Measurements from ENCODE around the gene TCEA3. TPM values are rescaled to one million over a fixed set of nuclear protein-coding genes. Genes with fewer than 3 reads are reported as not detected.

The TCEA3 gene
- total and polyA plus RNA-seq, 2 donors (not counting 3 experiments of a cell fraction or from before 2014, with no cell fraction given): 1.5 to 3.7 TPM

GRCh38 chr1:23441446-23442148 is 17.0 kb upstream of the TCEA3 start:
- H3K9me1 ChIP-seq (replicated peaks; ENCODE audit: control insufficient read depth, extremely low read depth, insufficient read depth, low read length): no peaks in the 10 kb centered on the region
- no TSS peak for BruUV-seq (replicated peaks)
- ChIA-PET CTCF (interaction anchor here (1.0 to 2.1 kb wide), 3 partner anchors 15 to 55 kb away, joined by 3 to 8 read pairs (median 6); no protein-coding TSS in a partner anchor), POLR2A (no interaction called here)
- H3K79me2 ChIP-seq (ENCODE audit: control insufficient read depth, insufficient read depth, low read length): no peaks in the 10 kb centered on the region
- no peaks in the 10 kb centered on the region for H3K9me3 ChIP-seq (replicated peaks; ENCODE audit: control insufficient read depth, insufficient read depth, low read length)
- H3K4me1 ChIP-seq (ENCODE audit: control insufficient read depth, extremely low read depth, insufficient read depth, low read length): no peaks in the 10 kb centered on the region
- H3K27ac ChIP-seq (ENCODE audit: insufficient read depth, low read depth, low read length): no peak overlapping the region
- dilution Hi-C loops (cut with MboI; ENCODE audit: extremely low pct_ligation_motif_present, low sequenced_read_pairs) (no loop called here), intact Hi-C loops (cut with micrococcal nuclease) (no loop called here)
- no peaks in the 10 kb centered on the region for H4K20me1 ChIP-seq (replicated peaks; ENCODE audit: control insufficient read depth, extremely low read depth, insufficient read depth, low read length)
- H3K9ac ChIP-seq (replicated peaks; ENCODE audit: extremely low read depth, insufficient read depth, low read length): no peak overlapping the region
- DNase-seq (ENCODE audit: low read depth, low spot score) (no peak), FAIRE-seq (no peak)
- TF ChIP-seq FOS (IDR thresholded peaks at IDR 0.05; ENCODE audit: borderline replicate concordance, insufficient read depth, low read length): no peak
- H2AFZ ChIP-seq (ENCODE audit: low read depth, low read length): no peak overlapping the region
- H3K27me3 ChIP-seq (ENCODE audit: control insufficient read depth in 2 of 2, insufficient read depth in 2 of 2, low read length in 2 of 2): no peaks in the 10 kb centered on the region
- H3K36me3 ChIP-seq (ENCODE audit: control insufficient read depth in 2 of 2, extremely low read depth in 1 of 2, insufficient read depth in 2 of 2, low read length in 2 of 2): no peaks in the 10 kb centered on the region
- no peak overlapping the region for H3K4me2 ChIP-seq (ENCODE audit: insufficient read depth, low read length)
- no peak overlapping the region for H3K4me3 ChIP-seq (replicated peaks in 1 of 3; ENCODE audit: insufficient read depth in 1 of 3, low read depth in 1 of 3, low read length in 3 of 3)

GRCh38 chr1:23438545-23438944 is 14.0 kb upstream of the TCEA3 start:
- Histone ChIP-seq H2AFZ (ENCODE audit: low read depth, low read length) (no peak overlapping the region), H3K4me3 (replicated peaks in 1 of 3; ENCODE audit: insufficient read depth in 1 of 3, low read depth in 1 of 3, low read length in 3 of 3) (no peak overlapping the region), H3K27me3 (ENCODE audit: control insufficient read depth in 2 of 2, insufficient read depth in 2 of 2, low read length in 2 of 2) (no peaks in the 10 kb centered on the region), H4K20me1 (replicated peaks; ENCODE audit: control insufficient read depth, extremely low read depth, insufficient read depth, low read length) (no peaks in the 10 kb centered on the region), H3K27ac (ENCODE audit: insufficient read depth, low read depth, low read length) (no peak overlapping the region), H3K9me3 (replicated peaks; ENCODE audit: control insufficient read depth, insufficient read depth, low read length) (no peaks in the 10 kb centered on the region), H3K79me2 (ENCODE audit: control insufficient read depth, insufficient read depth, low read length) (no peaks in the 10 kb centered on the region), H3K9ac (replicated peaks; ENCODE audit: extremely low read depth, insufficient read depth, low read length) (no peak overlapping the region), H3K36me3 (ENCODE audit: control insufficient read depth in 2 of 2, extremely low read depth in 1 of 2, insufficient read depth in 2 of 2, low read length in 2 of 2) (no peaks in the 10 kb centered on the region), H3K4me2 (ENCODE audit: insufficient read depth, low read length) (no peak overlapping the region), H3K4me1 (ENCODE audit: control insufficient read depth, extremely low read depth, insufficient read depth, low read length) (no peaks in the 10 kb centered on the region), H3K9me1 (replicated peaks; ENCODE audit: control insufficient read depth, extremely low read depth, insufficient read depth, low read length) (no peaks in the 10 kb centered on the region)
- ChIA-PET CTCF (no interaction called here), POLR2A (no interaction called here)
- BruUV-seq (replicated peaks): no TSS peak
- DNase-seq (ENCODE audit: low read depth, low spot score) (no peak), FAIRE-seq (no peak)
- TF ChIP-seq MAX (IDR thresholded peaks at IDR 0.05; ENCODE audit: insufficient read depth, insufficient read length): no peak
- no peak for TF ChIP-seq GATA2 (IDR thresholded peaks at IDR 0.05; ENCODE audit: insufficient read depth, insufficient read length, low read depth, low read length)
- no peak for TF ChIP-seq MYC (IDR thresholded peaks at IDR 0.05; ENCODE audit: low read depth, low read length)
- TF ChIP-seq, protein P1, sequence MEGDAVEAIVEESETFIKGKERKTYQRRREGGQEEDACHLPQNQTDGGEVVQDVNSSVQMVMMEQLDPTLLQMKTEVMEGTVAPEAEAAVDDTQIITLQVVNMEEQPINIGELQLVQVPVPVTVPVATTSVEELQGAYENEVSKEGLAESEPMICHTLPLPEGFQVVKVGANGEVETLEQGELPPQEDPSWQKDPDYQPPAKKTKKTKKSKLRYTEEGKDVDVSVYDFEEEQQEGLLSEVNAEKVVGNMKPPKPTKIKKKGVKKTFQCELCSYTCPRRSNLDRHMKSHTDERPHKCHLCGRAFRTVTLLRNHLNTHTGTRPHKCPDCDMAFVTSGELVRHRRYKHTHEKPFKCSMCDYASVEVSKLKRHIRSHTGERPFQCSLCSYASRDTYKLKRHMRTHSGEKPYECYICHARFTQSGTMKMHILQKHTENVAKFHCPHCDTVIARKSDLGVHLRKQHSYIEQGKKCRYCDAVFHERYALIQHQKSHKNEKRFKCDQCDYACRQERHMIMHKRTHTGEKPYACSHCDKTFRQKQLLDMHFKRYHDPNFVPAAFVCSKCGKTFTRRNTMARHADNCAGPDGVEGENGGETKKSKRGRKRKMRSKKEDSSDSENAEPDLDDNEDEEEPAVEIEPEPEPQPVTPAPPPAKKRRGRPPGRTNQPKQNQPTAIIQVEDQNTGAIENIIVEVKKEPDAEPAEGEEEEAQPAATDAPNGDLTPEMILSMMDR (IDR thresholded peaks at IDR 0.05; ENCODE audit: extremely low read depth in 1 of 2, insufficient read depth in 1 of 2, low read depth in 1 of 2, low read length in 2 of 2): no peak
- TF ChIP-seq POLR2A (IDR thresholded peaks at IDR 0.05; ENCODE audit: low read depth, low read length): no peak
- TF ChIP-seq FOS (IDR thresholded peaks at IDR 0.05; ENCODE audit: borderline replicate concordance, insufficient read depth, low read length): no peak
- no peak for TF ChIP-seq JUN (IDR thresholded peaks at IDR 0.05; ENCODE audit: borderline replicate concordance, insufficient read depth, insufficient read length, low read depth)
- no peak for TF ChIP-seq POLR2AphosphoS5 (IDR thresholded peaks at IDR 0.05; ENCODE audit: insufficient read depth, low read depth, low read length)
- no peak for TF ChIP-seq EZH2 (IDR thresholded peaks at IDR 0.05; ENCODE audit: borderline replicate concordance, low read depth, low read length, severe bottlenecking)
- intact Hi-C loops (cut with micrococcal nuclease): no loop called here
- dilution Hi-C loops (cut with MboI; ENCODE audit: extremely low pct_ligation_motif_present, low sequenced_read_pairs): no loop called here
